ENCODE measurements around the gene CLEC4M.

Gene CLEC4M

GRCh38 chr19:7740682-7741054, 22.4 kb upstream of the CLEC4M start:
- Histone ChIP-seq H3K27ac (no peak overlapping the region), H3K4me3 (ENCODE audit: low read depth, low read length) (no peak overlapping the region), H3K9me3 (ENCODE audit: severe bottlenecking) (no peaks in the 10 kb centered on the region), H3K36me3 (no peaks in the 10 kb centered on the region), H3K27me3 (ENCODE audit: insufficient read depth, low read depth, severe bottlenecking) (no peaks in the 10 kb centered on the region)
- TF ChIP-seq CTCF (IDR thresholded peaks at IDR 0.05; ENCODE audit: low read depth, low read length) = no peak
- DNase-seq = no peak

GRCh38 chr19:7742575-7742974, 20.5 kb upstream of the CLEC4M start:
- no peaks in the 10 kb centered on the region for H3K27me3 ChIP-seq (ENCODE audit: insufficient read depth, low read depth, severe bottlenecking)
- H3K4me3 ChIP-seq (ENCODE audit: low read depth, low read length) = no peak overlapping the region
- no peak for TF ChIP-seq CTCF (IDR thresholded peaks at IDR 0.05; ENCODE audit: low read depth, low read length)
- no peak overlapping the region for H3K27ac ChIP-seq
- no peaks in the 10 kb centered on the region for H3K36me3 ChIP-seq
- H3K9me3 ChIP-seq (ENCODE audit: severe bottlenecking) = no peaks in the 10 kb centered on the region
- DNase-seq = peak; percentile 25

- Histone ChIP-seq H3K36me3 (no peaks in the 10 kb centered on the region), H3K9me3 (ENCODE audit: severe bottlenecking) (no peaks in the 10 kb centered on the region), H3K27me3 (ENCODE audit: insufficient read depth, low read depth, severe bottlenecking) (no peaks in the 10 kb centered on the region), H3K27ac (no peak overlapping the region), H3K4me3 (ENCODE audit: low read depth, low read length) (no peak overlapping the region)
- TF ChIP-seq CTCF (IDR thresholded peaks at IDR 0.05; ENCODE audit: low read depth, low read length) = no peak
- no peak for DNase-seq
These were observed 20.1 kb upstream of the CLEC4M start for GRCh38 chr19:7742991-7743390.

GRCh38 chr19:7743425-7743841, 19.6 kb upstream of the CLEC4M start:
- Histone ChIP-seq H3K4me3 (ENCODE audit: low read depth, low read length) (no peak overlapping the region), H3K9me3 (ENCODE audit: severe bottlenecking) (peaks cover 3% of the 10 kb centered on the region), H3K27me3 (ENCODE audit: insufficient read depth, low read depth, severe bottlenecking) (no peaks in the 10 kb centered on the region), H3K27ac (no peak overlapping the region), H3K36me3 (no peaks in the 10 kb centered on the region)
- no peak for DNase-seq
- no peak for TF ChIP-seq CTCF (IDR thresholded peaks at IDR 0.05; ENCODE audit: low read depth, low read length)

- H3K27me3 ChIP-seq (ENCODE audit: insufficient read depth, low read depth, severe bottlenecking) = no peaks in the 10 kb centered on the region
- H3K27ac ChIP-seq = no peak overlapping the region
- no peak overlapping the region for H3K4me3 ChIP-seq (ENCODE audit: low read depth, low read length)
- H3K36me3 ChIP-seq = no peaks in the 10 kb centered on the region
- DNase-seq = no peak
- no peak for TF ChIP-seq CTCF (IDR thresholded peaks at IDR 0.05; ENCODE audit: low read depth, low read length)
- H3K9me3 ChIP-seq (ENCODE audit: severe bottlenecking) = peaks cover 3% of the 10 kb centered on the region
These were observed 18.8 kb upstream of the CLEC4M start for GRCh38 chr19:7744199-7744786.
